Progenitor cell of endocrine pancreas (in vitro differentiated cells): ENCODE data around the gene CYREN. TPM values are rescaled to one million over a fixed set of nuclear protein-coding genes. Genes with fewer than 3 reads are reported as not detected.

Experiments
- DNase-seq: peaks from one replicate; pipeline ENCODE4 v3.0.0; 2021; ENCODE audit warnings: low spot score; ENCODE audit not compliant: unreplicated experiment
- H3K27ac Mint-ChIP-seq: 2 replicates; pipeline ENCODE4 v1.8.0; 2021; ENCODE audit warnings: mild to moderate bottlenecking, moderate library complexity, mixed read lengths
- H3K27me3 Mint-ChIP-seq: 2 replicates; pipeline ENCODE4 v1.8.0; 2021; ENCODE audit warnings: mixed read lengths
- H3K36me3 Mint-ChIP-seq: 2 replicates; pipeline ENCODE4 v1.8.0; 2022; ENCODE audit warnings: mixed read lengths; ENCODE audit not compliant: insufficient read depth
- H3K4me1 Mint-ChIP-seq: 2 replicates; pipeline ENCODE4 v1.8.0; 2021; ENCODE audit warnings: low read depth, mixed read lengths
- H3K4me3 Mint-ChIP-seq: 2 replicates; pipeline ENCODE4 v1.8.0; 2021; ENCODE audit warnings: low read depth, mild to moderate bottlenecking, moderate library complexity, mixed read lengths
- H3K9me3 Mint-ChIP-seq: 2 replicates; pipeline ENCODE4 v1.8.0; 2021; ENCODE audit warnings: low read depth, mixed read lengths
- CTCF ChIP-seq: fragments of 200-600 bp; sonication (generic); IDR thresholded peaks from one replicate; pipeline ENCODE4 v1.5.0; 2021; ENCODE audit warnings: antibody characterized with exemption, mild to moderate bottlenecking; ENCODE audit not compliant: unreplicated experiment
- total RNA-seq: library from RNA; stranded (reverse); gene quantifications from 2 replicates; pipeline ENCODE4 v1.2.1, GENCODE V29; 2021

CYREN gene
- total RNA-seq, 1 donor from 2014 or later, result 73.8 TPM

GRCh38 chr7:135200821-135201331 lies 30.4 kb upstream of the CYREN start:
- Mint-ChIP-seq H3K4me3 (no peak overlapping the region), H3K27me3 (no peaks in the 10 kb centered on the region), H3K36me3 (peaks cover 18% of the 10 kb centered on the region), H3K9me3 (no peaks in the 10 kb centered on the region), H3K4me1 (peaks cover 7% of the 10 kb centered on the region), H3K27ac (no peak overlapping the region)
- DNase-seq, result no peak
- no peak for TF ChIP-seq CTCF

GRCh38 chr7:135199439-135199838 lies 28.9 kb upstream of the CYREN start:
- Mint-ChIP-seq H3K4me1 (peaks cover 7% of the 10 kb centered on the region), H3K27ac (peak overlapping the region; percentile 51), H3K4me3 (no peak overlapping the region), H3K36me3 (peaks cover 15% of the 10 kb centered on the region), H3K9me3 (no peaks in the 10 kb centered on the region), H3K27me3 (no peaks in the 10 kb centered on the region)
- no peak for DNase-seq
- no peak for TF ChIP-seq CTCF

- no peaks in the 10 kb centered on the region for H3K27me3 Mint-ChIP-seq
These were observed 27.6 kb upstream of the CYREN start for GRCh38 chr7:135197906-135198655.

GRCh38 chr7:135197343-135197742 lies 26.8 kb upstream of the CYREN start:
- Mint-ChIP-seq H3K36me3 (peaks cover 14% of the 10 kb centered on the region), H3K27ac (no peak overlapping the region), H3K4me3 (no peak overlapping the region), H3K4me1 (peaks cover 7% of the 10 kb centered on the region), H3K27me3 (no peaks in the 10 kb centered on the region), H3K9me3 (no peaks in the 10 kb centered on the region)
- DNase-seq, result no peak
- no peak for TF ChIP-seq CTCF

More at GRCh38 chr7:135197906-135198655, 27.6 kb upstream of the CYREN start:
- DNase-seq, result no peak
- Mint-ChIP-seq H3K4me1 (peaks cover 7% of the 10 kb centered on the region), H3K27ac (no peak overlapping the region), H3K9me3 (no peaks in the 10 kb centered on the region), H3K4me3 (no peak overlapping the region), H3K36me3 (peaks cover 12% of the 10 kb centered on the region)
- TF ChIP-seq CTCF, result no peak

- no peak for TF ChIP-seq CTCF
- Mint-ChIP-seq H3K4me1 (peaks cover 7% of the 10 kb centered on the region), H3K27me3 (no peaks in the 10 kb centered on the region), H3K27ac (no peak overlapping the region), H3K36me3 (peaks cover 13% of the 10 kb centered on the region), H3K9me3 (no peaks in the 10 kb centered on the region), H3K4me3 (no peak overlapping the region)
- DNase-seq, result no peak
These were observed 25.6 kb upstream of the CYREN start for GRCh38 chr7:135195968-135196629.
